Gastrocnemius medialis (tissue), 4 donors: Measurements from ENCODE around the gene SLC16A1.

Experiments used
- POLR2A ChIP-seq, 2 donors: fragments of 450-650 bp; IDR thresholded peaks; one replicate each; pipeline ENCODE4 v1.6.1; 2017; ENCODE audit warnings: antibody characterized with exemption in 2 of 2, mild to moderate bottlenecking in 2 of 2, moderate library complexity in 2 of 2
- TF ChIP-seq, protein P1 (sequence below), 5 experiments: fragments of 450-650 bp in 3 of 5; fragments of 200-600 bp in 2 of 5; sonication (generic) in 2 of 5; IDR thresholded peaks in 4 of 5; conservative IDR thresholded peaks in 1 of 5; 1 replicate in 4 of 5; 2 replicates in 1 of 5; pipeline ENCODE4 v1.5.1; 2016 to 2019; ENCODE audit warnings: antibody characterized with exemption in 5 of 5, mild to moderate bottlenecking in 3 of 5, moderate library complexity in 3 of 5

DNA sequence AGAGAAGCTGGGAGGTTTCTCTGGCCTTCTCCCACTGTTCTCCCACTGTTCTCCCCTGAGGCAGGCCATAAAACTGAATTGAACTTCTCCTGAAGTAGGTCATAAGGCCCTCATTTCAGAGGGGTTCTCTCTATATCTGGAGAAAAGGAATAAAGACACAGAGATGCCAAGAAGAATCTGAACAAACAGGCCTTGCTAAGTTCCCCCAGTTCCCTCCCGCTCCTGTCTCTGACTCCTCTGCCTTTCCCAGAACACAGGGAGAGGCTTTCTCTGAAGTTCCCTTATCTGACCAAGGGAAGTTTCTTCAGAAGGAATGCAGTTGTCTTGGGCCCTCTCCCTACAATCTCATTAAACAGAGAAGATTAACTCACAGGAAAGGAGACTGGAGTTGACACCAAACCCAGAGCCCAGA is 83.4 kb downstream of the SLC16A1 start:
- TF ChIP-seq, protein P1, sequence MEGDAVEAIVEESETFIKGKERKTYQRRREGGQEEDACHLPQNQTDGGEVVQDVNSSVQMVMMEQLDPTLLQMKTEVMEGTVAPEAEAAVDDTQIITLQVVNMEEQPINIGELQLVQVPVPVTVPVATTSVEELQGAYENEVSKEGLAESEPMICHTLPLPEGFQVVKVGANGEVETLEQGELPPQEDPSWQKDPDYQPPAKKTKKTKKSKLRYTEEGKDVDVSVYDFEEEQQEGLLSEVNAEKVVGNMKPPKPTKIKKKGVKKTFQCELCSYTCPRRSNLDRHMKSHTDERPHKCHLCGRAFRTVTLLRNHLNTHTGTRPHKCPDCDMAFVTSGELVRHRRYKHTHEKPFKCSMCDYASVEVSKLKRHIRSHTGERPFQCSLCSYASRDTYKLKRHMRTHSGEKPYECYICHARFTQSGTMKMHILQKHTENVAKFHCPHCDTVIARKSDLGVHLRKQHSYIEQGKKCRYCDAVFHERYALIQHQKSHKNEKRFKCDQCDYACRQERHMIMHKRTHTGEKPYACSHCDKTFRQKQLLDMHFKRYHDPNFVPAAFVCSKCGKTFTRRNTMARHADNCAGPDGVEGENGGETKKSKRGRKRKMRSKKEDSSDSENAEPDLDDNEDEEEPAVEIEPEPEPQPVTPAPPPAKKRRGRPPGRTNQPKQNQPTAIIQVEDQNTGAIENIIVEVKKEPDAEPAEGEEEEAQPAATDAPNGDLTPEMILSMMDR (IDR thresholded peaks at IDR 0.05 in 4 of 5, conservative IDR thresholded peaks at IDR 0.05 in 1 of 5), result no peak
- TF ChIP-seq POLR2A (IDR thresholded peaks at IDR 0.05), result no peak
